ENCODE results near the gene STOML3. TPM values are rescaled to one million over a fixed set of nuclear protein-coding genes. Genes with fewer than 3 reads are reported as not detected.

STOML3 gene
- polyA plus RNA-seq, 1 of the 3 experiments (the other 2 are of a cell fraction): not detected

- DNase-seq: no peak
- WGBS (ENCODE audit: low lambda C conversion rate): 0% methylated on average over 2 of the region's 2 CpGs
- no peaks in the 10 kb centered on the region for H3K9me3 ChIP-seq
- no peak for TF ChIP-seq MEF2A (IDR thresholded peaks at IDR 0.05; ENCODE audit: borderline replicate concordance, low read depth)
- no peak overlapping the region for H3K4me3 ChIP-seq (ENCODE audit: low read depth in 2 of 2, low read length in 1 of 2)
- no peaks in the 10 kb centered on the region for H4K20me1 ChIP-seq (ENCODE audit: insufficient read depth)
- H3K9ac ChIP-seq: no peak overlapping the region
- H3K79me2 ChIP-seq (ENCODE audit: insufficient read depth): no peaks in the 10 kb centered on the region
- no peaks in the 10 kb centered on the region for H3F3A ChIP-seq (replicated peaks; ENCODE audit: insufficient read depth)
- H3K9me2 ChIP-seq: no peaks in the 10 kb centered on the region
- CTCF ChIA-PET: no interaction called here
- no peaks in the 10 kb centered on the region for H3K36me3 ChIP-seq (replicated peaks in 1 of 2; ENCODE audit: control insufficient read depth in 1 of 2, insufficient read depth in 2 of 2, low read length in 1 of 2)
- H3K27me3 ChIP-seq (ENCODE audit: insufficient read depth): no peaks in the 10 kb centered on the region
- no peaks in the 10 kb centered on the region for H3K4me1 ChIP-seq (ENCODE audit: control insufficient read depth in 1 of 2, insufficient read depth in 2 of 2, low read depth in 1 of 2, low read length in 1 of 2)
- H3K4me2 ChIP-seq: no peak overlapping the region
- H2AFZ ChIP-seq (ENCODE audit: low read depth): no peak overlapping the region
- POLR2A ChIA-PET: no interaction called here
- no peak overlapping the region for H3K27ac ChIP-seq (ENCODE audit: low read depth in 2 of 2, low read length in 1 of 2)
Measured at GRCh38 chr13:38954291-38954690, 36.3 kb downstream of the STOML3 start.

- Histone ChIP-seq H3F3A (replicated peaks; ENCODE audit: insufficient read depth) (no peaks in the 10 kb centered on the region), H3K27me3 (ENCODE audit: insufficient read depth) (no peaks in the 10 kb centered on the region), H4K20me1 (ENCODE audit: insufficient read depth) (no peaks in the 10 kb centered on the region), H3K36me3 (replicated peaks in 1 of 2; ENCODE audit: control insufficient read depth in 1 of 2, insufficient read depth in 2 of 2, low read length in 1 of 2) (no peaks in the 10 kb centered on the region), H3K27ac (ENCODE audit: low read depth in 2 of 2, low read length in 1 of 2) (no peak overlapping the region), H3K4me1 (ENCODE audit: control insufficient read depth in 1 of 2, insufficient read depth in 2 of 2, low read depth in 1 of 2, low read length in 1 of 2) (no peaks in the 10 kb centered on the region), H3K4me2 (no peak overlapping the region), H2AFZ (ENCODE audit: low read depth) (no peak overlapping the region), H3K9ac (no peak overlapping the region), H3K9me3 (no peaks in the 10 kb centered on the region), H3K9me2 (no peaks in the 10 kb centered on the region), H3K79me2 (ENCODE audit: insufficient read depth) (no peaks in the 10 kb centered on the region), H3K4me3 (ENCODE audit: low read depth in 2 of 2, low read length in 1 of 2) (no peak overlapping the region)
- TF ChIP-seq TCF12 (IDR thresholded peaks at IDR 0.05) (no peak), NRF1 (IDR thresholded peaks at IDR 0.05; ENCODE audit: low read depth, low read length) (no peak), RAD21 (IDR thresholded peaks at IDR 0.05; ENCODE audit: low read length) (no peak), FOSL2 (IDR thresholded peaks at IDR 0.05; ENCODE audit: borderline replicate concordance, low read depth) (no peak), TEAD4 (IDR thresholded peaks at IDR 0.05; ENCODE audit: borderline replicate concordance, insufficient read depth) (no peak)
- WGBS (ENCODE audit: low lambda C conversion rate): 41% methylated on average over 1 of the region's 1 CpG
- ChIA-PET POLR2A (no interaction called here), CTCF (no interaction called here)
- no peak for DNase-seq
Measured at GRCh38 chr13:38952827-38953226, 37.8 kb downstream of the STOML3 start.

- no peaks in the 10 kb centered on the region for H3K9me3 ChIP-seq
- H3K79me2 ChIP-seq (ENCODE audit: insufficient read depth): no peaks in the 10 kb centered on the region
- TF ChIP-seq TEAD4 (IDR thresholded peaks at IDR 0.05; ENCODE audit: borderline replicate concordance, insufficient read depth) (no peak), FOSL2 (IDR thresholded peaks at IDR 0.05; ENCODE audit: borderline replicate concordance, low read depth) (no peak), NRF1 (IDR thresholded peaks at IDR 0.05; ENCODE audit: low read depth, low read length) (no peak), SIN3A (IDR thresholded peaks at IDR 0.05; ENCODE audit: borderline replicate concordance, low read depth, low read length) (no peak), RCOR1 (IDR thresholded peaks at IDR 0.05; ENCODE audit: low read length) (no peak), SMC3 (IDR thresholded peaks at IDR 0.05; ENCODE audit: low read depth, low read length) (no peak), USF2 (IDR thresholded peaks at IDR 0.05; ENCODE audit: borderline replicate concordance, low read depth, low read length) (no peak), TCF12 (IDR thresholded peaks at IDR 0.05) (no peak), EZH2phosphoT487 (IDR thresholded peaks at IDR 0.05; ENCODE audit: borderline replicate concordance, low read depth) (no peak), YY1 (IDR thresholded peaks at IDR 0.05; ENCODE audit: low read depth) (no peak), MEF2A (IDR thresholded peaks at IDR 0.05; ENCODE audit: borderline replicate concordance, low read depth) (no peak), IRF3 (IDR thresholded peaks at IDR 0.05; ENCODE audit: low read depth, low read length) (no peak), USF1 (IDR thresholded peaks at IDR 0.05; ENCODE audit: borderline replicate concordance, low read depth) (no peak), EP300 (IDR thresholded peaks at IDR 0.05; ENCODE audit: borderline replicate concordance in 1 of 2, low read depth in 1 of 2, low read length in 1 of 2) (no peak), CHD2 (IDR thresholded peaks at IDR 0.05; ENCODE audit: low read length, partially characterized antibody) (no peak)
- H4K20me1 ChIP-seq (ENCODE audit: insufficient read depth): no peaks in the 10 kb centered on the region
- ChIA-PET POLR2A (no interaction called here), CTCF (interaction anchor here (1.3 kb wide), 1 partner anchor 18 kb away, joined by 5 read pairs; no protein-coding TSS in a partner anchor)
- WGBS (ENCODE audit: low lambda C conversion rate): 58% methylated on average over 9 of the region's 9 CpGs
- no peak for DNase-seq
- no peak overlapping the region for H2AFZ ChIP-seq (ENCODE audit: low read depth)
- no peaks in the 10 kb centered on the region for H3K27me3 ChIP-seq (ENCODE audit: insufficient read depth)
- no peak overlapping the region for H3K27ac ChIP-seq (ENCODE audit: low read depth in 2 of 2, low read length in 1 of 2)
- H3K4me3 ChIP-seq (ENCODE audit: low read depth in 2 of 2, low read length in 1 of 2): no peak overlapping the region
- H3F3A ChIP-seq (replicated peaks; ENCODE audit: insufficient read depth): no peaks in the 10 kb centered on the region
- H3K9ac ChIP-seq: no peak overlapping the region
- no peaks in the 10 kb centered on the region for H3K36me3 ChIP-seq (replicated peaks in 1 of 2; ENCODE audit: control insufficient read depth in 1 of 2, insufficient read depth in 2 of 2, low read length in 1 of 2)
- H3K9me2 ChIP-seq: no peaks in the 10 kb centered on the region
- no peaks in the 10 kb centered on the region for H3K4me1 ChIP-seq (ENCODE audit: control insufficient read depth in 1 of 2, insufficient read depth in 2 of 2, low read depth in 1 of 2, low read length in 1 of 2)
- H3K4me2 ChIP-seq: no peak overlapping the region
Measured at GRCh38 chr13:38951525-38952313, 38.9 kb downstream of the STOML3 start.

All from SK-N-SH (cell line).